NCI-H69 (cell line): Measurements from ENCODE around the gene ZMAT1.
"Not testable (repeated sequence)": the region's sequence is repeated elsewhere in the genome, so short reads cannot be mapped to it uniquely, and the experiment has no call there.

Source experiments
- DNase-seq: peaks from one replicate; lab custom pipeline; 2025; lab: John Stamatoyannopoulos, UW

The ZMAT1 gene

DNA sequence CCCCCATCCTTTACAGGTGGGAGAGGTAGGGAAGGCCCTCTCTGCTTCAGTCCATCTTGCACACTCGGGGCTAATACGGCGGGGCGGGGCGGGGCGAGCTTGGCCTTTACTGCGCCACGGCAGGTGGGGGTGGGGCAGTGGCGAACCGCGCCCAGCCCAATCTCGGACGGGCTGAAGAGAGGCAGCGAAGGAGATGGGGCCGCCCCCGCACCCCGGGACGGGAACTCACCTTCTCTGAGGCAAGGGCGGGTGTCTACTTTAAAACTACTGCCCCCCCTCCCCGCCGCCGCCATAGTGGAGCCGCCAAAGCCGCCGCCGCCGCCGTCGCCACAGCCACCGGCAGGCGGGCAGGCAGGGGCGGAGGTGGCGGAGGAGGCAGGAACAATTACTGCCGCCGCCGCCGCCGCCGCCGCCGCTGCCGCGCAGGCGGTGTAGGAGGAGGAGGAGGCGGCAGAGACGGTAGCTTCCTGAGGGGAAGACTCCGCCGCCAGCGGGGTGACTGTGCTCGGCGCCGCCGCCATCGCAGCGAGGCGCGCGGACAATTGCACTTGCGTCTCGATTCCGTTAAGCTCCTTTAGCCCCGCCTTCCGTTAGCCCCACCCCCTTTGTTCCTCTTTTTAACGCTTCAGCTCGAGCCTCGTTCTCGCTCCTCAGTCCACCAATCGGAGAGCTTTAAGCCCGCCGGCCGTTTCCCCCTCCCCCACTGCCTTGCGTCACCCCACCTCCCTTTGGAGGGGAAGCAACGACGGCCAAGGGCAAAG lies at the start of gene ZMAT1:
TSS of gene ZMAT1 (minus strand) at position 540 of the 761 bp plus-strand sequence. CDS start at position 521, 19 bp downstream.
- DNase-seq: peak; percentile 49

DNA sequence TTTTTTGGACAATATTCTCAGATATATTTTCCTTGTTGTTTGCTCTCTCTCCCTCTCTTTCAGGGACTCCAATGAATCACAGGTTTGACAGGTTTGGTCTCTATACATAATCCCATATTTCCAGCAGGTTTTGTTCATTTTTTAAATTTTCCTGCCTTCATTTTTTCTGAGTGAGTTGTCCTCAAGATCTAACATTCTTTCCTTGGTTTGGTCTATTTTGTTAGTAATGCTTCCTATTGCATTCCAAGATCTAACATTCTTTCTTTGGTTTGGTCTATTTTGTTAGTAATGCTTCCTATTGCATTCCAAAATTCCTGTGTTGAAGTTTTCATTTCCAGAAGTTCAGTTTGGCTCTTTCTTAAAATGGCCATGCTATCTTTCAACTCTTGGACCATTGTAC lies 45.3 kb upstream of the ZMAT1 start:
- no peak for DNase-seq

DNA sequence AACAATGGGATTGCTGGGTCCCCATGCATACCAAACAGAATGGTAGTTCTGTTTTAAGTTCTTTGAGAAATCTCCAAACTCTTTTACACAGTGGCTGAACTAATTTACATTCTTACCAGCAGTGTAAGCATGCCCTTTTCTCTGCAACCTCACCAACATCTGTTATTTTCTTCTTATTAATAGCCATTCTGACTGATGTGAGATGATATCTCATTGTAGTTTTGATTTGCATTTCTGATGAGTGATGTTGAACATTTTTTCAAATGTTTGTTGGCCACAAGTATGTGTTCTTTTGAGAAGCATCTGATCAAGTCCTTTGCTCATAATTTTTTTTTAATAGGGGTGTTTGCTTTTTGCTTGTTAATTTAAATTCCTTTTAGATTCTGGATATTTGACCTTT lies 41.2 kb upstream of the ZMAT1 start:
- DNase-seq: no peak

DNA sequence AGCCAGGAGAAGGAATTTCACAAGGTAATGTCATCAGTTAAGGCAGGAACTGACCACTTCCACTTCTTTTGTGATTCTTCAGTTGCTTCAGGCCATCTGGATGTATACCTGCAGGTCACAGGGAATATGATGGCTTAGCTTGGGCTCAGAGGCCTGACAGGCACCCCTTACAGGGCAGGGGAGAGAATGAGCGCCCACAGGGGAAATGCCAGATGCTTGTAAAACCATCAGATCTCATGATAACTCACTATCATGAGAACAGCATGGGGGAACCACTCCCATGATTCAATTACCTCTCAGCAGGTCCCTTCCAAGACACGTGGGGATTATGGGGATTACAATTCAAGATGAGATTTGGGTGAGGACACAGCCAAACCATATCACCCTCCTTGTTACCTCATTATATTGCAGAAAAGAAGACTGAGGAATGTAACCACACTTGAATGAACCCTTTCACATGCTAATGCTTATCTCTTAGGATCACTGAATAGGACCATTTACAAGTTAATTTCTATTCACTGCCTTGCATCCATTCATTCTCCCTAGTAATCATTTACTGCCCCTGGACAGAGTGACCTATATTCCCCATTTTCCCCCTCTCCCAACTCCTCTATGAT lies 33.2 kb upstream of the ZMAT1 start:
- not testable (repeated sequence) for DNase-seq

DNA sequence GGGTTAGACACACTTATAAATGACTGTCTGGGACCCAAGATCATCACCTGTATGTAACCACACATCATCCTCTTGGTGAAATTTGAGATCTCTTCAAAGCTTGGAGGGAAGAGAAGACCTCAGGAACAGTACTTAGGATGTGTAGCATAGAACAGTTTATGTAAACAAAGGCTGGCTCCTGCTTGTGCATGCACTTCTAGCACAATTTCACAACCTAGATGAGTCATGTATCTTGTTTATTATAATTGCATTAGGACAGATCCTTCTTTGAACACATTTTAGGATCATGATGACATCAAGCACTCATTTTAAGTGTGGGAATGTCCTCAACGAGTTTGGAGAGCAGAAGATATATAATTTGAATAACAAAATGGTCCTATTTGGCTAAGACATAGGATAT lies 26.3 kb upstream of the ZMAT1 start:
- no peak for DNase-seq

DNA sequence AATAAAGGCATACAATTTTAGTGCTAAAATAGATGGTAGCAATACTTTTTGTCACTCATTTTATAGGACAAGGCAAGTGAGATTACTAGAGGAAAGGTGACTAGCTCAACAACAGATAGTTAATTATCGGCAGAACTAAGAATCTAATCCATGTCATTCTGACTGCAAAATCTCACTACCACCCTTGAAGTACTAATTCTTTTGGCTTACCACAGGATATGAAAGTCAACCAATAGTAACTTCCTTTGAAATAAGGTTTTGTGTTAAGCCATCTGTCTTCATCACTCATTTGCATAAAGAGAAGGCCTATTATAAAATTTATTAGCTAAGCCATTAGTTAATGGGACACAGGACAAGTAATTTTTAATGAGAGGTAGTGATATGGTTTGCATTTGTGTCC lies 25.3 kb upstream of the ZMAT1 start:
- no peak for DNase-seq

DNA sequence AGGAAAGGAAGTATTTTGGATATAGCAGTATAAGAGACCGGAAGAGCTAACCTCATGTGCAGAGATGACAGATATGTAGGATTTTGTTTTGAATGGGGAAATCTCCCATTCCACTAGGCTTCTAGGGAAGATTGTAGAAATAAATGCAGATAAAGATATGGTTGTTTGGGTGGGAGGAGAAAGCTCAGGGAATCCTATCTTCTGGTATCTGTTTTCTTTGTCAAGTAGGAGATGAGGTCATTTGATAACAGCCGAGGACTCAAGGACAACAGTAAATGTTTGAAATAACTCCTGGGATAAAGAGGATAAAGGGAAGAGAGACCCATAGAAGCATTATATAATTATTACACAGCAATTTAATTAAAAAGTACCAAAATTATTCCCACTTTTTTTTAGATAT lies 24.7 kb upstream of the ZMAT1 start:
- no peak for DNase-seq

DNA sequence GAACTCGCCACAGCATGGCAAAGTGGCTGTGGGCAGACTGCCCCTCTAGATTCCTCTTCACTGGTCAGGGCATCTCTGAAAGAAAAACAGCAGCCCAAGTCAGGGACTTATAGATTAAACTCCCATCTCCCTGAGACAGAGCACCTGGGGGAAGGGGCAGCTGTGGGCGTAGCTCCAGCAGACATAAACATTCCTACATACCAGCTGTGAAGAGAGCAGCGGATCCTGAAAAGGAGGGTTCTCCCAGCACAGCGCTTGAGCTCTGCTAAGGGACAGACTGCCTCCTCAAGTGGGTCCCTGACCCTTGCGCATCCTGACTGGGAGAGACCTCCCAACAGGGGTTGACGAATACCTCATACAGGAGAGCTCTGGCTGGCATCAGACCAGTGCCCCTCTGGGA lies 18.8 kb upstream of the ZMAT1 start:
- DNase-seq: no peak

DNA sequence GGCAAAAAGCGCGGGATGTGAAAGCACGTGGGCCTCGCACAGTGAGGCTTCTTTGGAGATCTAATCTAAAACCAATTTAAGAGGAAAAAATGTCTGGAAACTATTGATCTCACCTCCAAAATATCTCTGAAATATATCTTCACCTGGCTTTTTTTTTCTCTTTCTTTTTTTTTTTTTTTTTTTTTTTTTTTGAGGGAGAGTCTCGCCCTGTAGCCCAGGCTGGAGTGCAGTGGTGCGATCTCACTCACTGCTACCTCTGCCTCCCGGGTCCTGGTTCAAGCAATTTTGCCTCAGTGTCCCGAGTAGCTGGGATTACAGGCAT lies 383 bp upstream of the ZMAT1 start:
- no peak for DNase-seq

DNA sequence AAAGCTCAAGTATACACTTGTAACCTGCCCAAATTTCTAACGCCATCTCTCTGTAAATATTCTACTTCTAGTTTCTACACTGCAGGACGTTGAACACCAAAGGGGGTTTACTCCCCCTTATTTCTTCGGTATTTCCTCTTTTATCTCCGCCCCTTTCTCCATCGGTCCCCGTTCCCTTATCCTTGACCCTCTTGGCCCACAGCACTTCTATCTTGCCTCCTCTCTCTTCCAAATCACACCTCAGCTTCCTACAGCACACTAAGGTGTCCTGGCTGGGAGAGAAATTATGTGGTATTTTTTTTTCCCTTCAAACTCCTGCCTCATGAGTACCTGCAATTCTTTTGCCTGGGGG lies 715 bp downstream of the ZMAT1 start:
- no peak for DNase-seq

DNA sequence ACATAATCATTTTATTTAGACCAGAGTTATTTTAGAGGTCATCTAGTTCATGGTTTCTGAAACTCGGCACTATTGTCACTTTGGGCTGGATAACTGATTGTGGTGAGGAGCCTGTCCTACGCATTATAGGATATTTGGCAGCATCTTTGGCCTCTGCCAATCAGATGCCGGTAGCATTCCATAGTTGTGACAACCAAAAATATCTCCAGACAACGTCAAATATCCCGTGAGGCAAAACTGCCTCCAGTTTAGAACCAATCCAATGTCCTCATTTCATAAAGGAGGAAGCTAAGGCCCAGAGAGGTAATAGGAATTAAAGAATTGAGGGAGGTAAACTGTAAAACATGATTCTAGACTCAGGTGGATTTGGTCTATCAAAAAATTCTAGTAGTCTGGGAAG lies 6.1 kb downstream of the ZMAT1 start:
- no peak for DNase-seq

DNA sequence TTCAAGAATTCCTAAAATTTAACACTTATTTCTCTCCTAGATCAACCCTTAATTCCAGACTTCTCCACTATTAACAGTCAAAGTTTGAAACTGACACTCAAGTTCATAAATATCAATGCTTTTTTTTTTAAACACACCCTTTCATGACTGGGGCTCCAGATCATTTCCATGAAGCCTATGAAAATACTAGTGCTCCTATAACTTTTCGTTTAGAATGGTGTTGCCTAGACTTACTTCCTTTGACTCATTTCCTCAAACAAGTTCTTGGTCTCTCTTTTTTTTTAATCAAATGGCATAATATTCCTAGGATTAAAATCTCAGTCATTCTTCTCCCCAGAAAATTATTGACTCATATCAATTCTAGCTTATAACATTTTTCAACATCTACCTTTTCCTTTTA lies 13.1 kb downstream of the ZMAT1 start:
- no peak for DNase-seq

DNA sequence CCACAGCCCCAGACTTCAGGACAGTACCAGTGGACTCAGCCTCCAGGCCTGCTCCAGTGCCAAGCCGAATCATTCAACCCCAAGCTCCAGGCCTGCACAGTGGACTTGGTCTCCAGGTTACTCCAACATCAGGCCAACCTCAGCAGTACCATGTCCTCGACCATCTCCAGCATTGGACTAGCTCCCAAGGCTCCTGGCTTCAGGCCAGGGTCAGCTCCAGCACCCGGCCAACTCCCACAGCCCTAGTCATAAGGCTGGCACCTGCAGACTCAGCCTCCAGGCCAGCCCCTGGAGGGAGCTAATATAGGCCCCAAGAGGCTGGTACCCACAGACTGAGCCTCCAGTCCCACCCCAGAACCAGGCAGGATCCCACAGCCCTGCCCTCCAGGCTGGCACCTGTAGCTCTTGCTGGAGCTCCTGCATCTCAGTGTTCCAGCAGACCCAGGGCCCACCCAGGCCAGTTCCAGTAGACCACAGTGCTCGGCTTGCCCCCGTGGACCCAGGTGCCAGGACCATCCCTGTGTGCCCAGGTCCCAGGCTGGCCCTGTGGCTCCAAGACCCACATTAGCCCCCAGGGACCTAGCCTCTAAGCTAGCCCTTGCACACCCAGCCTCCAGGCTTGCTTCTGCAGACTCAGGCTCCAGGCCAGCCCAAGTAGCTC lies 25.6 kb downstream of the ZMAT1 start:
- DNase-seq: no peak

DNA sequence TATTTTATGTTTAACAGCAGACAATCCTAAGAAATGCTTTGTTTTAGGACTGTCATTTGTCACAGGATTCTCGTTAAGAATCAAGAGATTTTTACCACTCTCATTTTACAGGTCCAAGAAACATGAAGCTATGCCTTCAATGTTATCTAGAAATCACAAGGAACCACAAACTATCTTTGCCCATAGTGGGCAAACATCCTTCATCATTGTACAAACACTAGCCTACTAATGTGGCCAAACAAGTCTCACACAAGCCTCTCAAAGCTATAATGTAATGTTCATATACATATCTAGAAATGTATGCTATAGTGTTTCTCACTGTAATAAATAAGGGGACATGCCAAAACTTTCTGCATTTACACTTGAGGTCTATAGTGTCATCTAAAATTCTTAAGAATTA lies 26.8 kb downstream of the ZMAT1 start:
- no peak for DNase-seq
